Left renal cortex interstitium (tissue), 4 donors: ENCODE measurements around the gene KCNH4. TPM values are rescaled to one million over a fixed set of nuclear protein-coding genes. Genes with fewer than 3 reads are reported as not detected.

Experiments
- polyA plus RNA-seq, 4 donors: library from polyadenylated mRNA; unstranded; fragments of 120-200 nt; gene quantifications; one replicate each; pipeline ENCODE4 v1.2.1, GENCODE V29; 2013; ENCODE audit not compliant: insufficient read length in 4 of 4

The KCNH4 gene
- polyA plus RNA-seq, 4 donors, result 0.03 to 0.09 (median 0.06) TPM

Other genes starting within 250 kb of the KCNH4 start
- 10 to 100 TPM; 64.6 to 87.5 (median 73.3) TPM for gene CNP, start 214.3 kb downstream of the KCNH4 start, polyA plus RNA-seq
- 100 to 1,000 TPM; 122 to 167 (median 156) TPM for gene DNAJC7, start 163.7 kb downstream of the KCNH4 start, polyA plus RNA-seq
- 10 to 100 TPM; 49.4 to 62.2 (median 56.2) TPM for gene NKIRAS2, start 161.1 kb downstream of the KCNH4 start, polyA plus RNA-seq
- 1 to 10 TPM; 3.6 to 6.4 (median 4.9) TPM for gene C17orf113, start 130.5 kb downstream of the KCNH4 start, polyA plus RNA-seq
- 10 to 100 TPM in 1 of 4 donors, 1 to 10 TPM in 3; 5.2 to 10.0 (median 6.8) TPM for gene ZNF385C, start 82.7 kb downstream of the KCNH4 start, polyA plus RNA-seq
- 10 to 100 TPM in 2 of 4 donors, 1 to 10 TPM in 2; 8.9 to 11.2 (median 9.8) TPM for gene DHX58, start 68.4 kb downstream of the KCNH4 start, polyA plus RNA-seq
- gene KAT2A, start 59.8 kb downstream of the KCNH4 start, polyA plus RNA-seq, result 10 to 100 TPM; 45.7 to 78.4 (median 61.9) TPM
- under 1 TPM; 0.14 to 0.56 (median 0.34) TPM for gene HSPB9, start 58.3 kb downstream of the KCNH4 start, polyA plus RNA-seq
- 100 to 1,000 TPM; 126 to 170 (median 151) TPM for gene RAB5C, start 26.2 kb downstream of the KCNH4 start, polyA plus RNA-seq
- gene HCRT, start 4.3 kb upstream of the KCNH4 start, polyA plus RNA-seq, result under 1 TPM in 1 of 4 donors, not detected in 3; 0.41 TPM
- gene GHDC, start 13.4 kb upstream of the KCNH4 start, polyA plus RNA-seq, result 10 to 100 TPM; 11.2 to 22.9 (median 19.7) TPM
- gene STAT5B, start 95.2 kb upstream of the KCNH4 start, polyA plus RNA-seq, result 10 to 100 TPM; 35.4 to 56.5 (median 47.8) TPM
- gene STAT5A, start 107.4 kb upstream of the KCNH4 start, polyA plus RNA-seq, result 1 to 10 TPM; 5.5 to 8.7 (median 7.4) TPM
- 10 to 100 TPM; 58.2 to 71.3 (median 61.9) TPM for gene STAT3, start 207.3 kb upstream of the KCNH4 start, polyA plus RNA-seq
- 10 to 100 TPM; 58.0 to 85.6 (median 68.6) TPM for gene CAVIN1, start 242.1 kb upstream of the KCNH4 start, polyA plus RNA-seq